ENCODE data around the gene LPIN2. TPM values are rescaled to one million over a fixed set of nuclear protein-coding genes. Genes with fewer than 3 reads are reported as not detected.

The LPIN2 gene
- total and polyA plus RNA-seq, 12 donors = 1.9 to 15.9 (median 7.6) TPM

GRCh38 chr18:2998644-2999043 is 14.3 kb downstream of the LPIN2 start:
- Histone ChIP-seq H3K36me3 (peaks cover 0 to 9% (median 0%) of the 10 kb centered on the region in 9 donors), H3K4me3 (no peak overlapping the region), H3K27ac (peak overlapping the region; percentile 22 to 82 (median 64)), H3K9me3 (peaks cover 0 to 7% (median 0%) of the 10 kb centered on the region in 11 donors), H3K4me1 (peaks cover 2 to 46% (median 31%) of the 10 kb centered on the region in 9 donors), H3K27me3 (no peaks in the 10 kb centered on the region)
- DNase-seq (no peak), ATAC-seq (no peak)
- no peak for TF ChIP-seq CTCF (IDR thresholded peaks at IDR 0.05)
- WGBS, 2 donors = 45 to 52% methylated on average over 3 of the region's 3 CpGs
- intact Hi-C loops (cut with DNase I) = loop anchor here in 1 of 10 donors (5.0 kb wide), 1 partner anchor 66 kb away; no protein-coding TSS in a partner anchor

- DNase-seq = no peak
- Histone ChIP-seq H3K9me3 (peaks cover 0 to 7% (median 0%) of the 10 kb centered on the region in 11 donors), H3K36me3 (peaks cover 0 to 4% (median 0%) of the 10 kb centered on the region in 9 donors), H3K4me1 (peaks cover 2 to 51% (median 31%) of the 10 kb centered on the region in 9 donors), H3K27ac (peak overlapping the region; percentile 22 to 82 (median 64)), H3K27me3 (no peaks in the 10 kb centered on the region), H3K4me3 (no peak overlapping the region)
- ATAC-seq = peak; percentile 23 to 73 (median 61)
- no peak for TF ChIP-seq CTCF (IDR thresholded peaks at IDR 0.05)
- 28 to 35% methylated on average over 4 of the region's 4 CpGs for WGBS, 2 donors
- intact Hi-C loops (cut with DNase I) = loop anchor here in 1 of 10 donors (5.0 kb wide), 1 partner anchor 66 kb away; no protein-coding TSS in a partner anchor
Observed at GRCh38 chr18:2997846-2998564, 14.9 kb downstream of the LPIN2 start.

GRCh38 chr18:2997429-2997828 is 15.5 kb downstream of the LPIN2 start:
- Histone ChIP-seq H3K27me3 (no peaks in the 10 kb centered on the region), H3K9me3 (peaks cover 0 to 7% (median 0%) of the 10 kb centered on the region in 11 donors), H3K4me1 (peaks cover 2 to 52% (median 31%) of the 10 kb centered on the region in 9 donors), H3K27ac (peak overlapping the region; percentile 22 to 82 (median 64)), H3K36me3 (peaks cover 0 to 4% (median 0%) of the 10 kb centered on the region in 9 donors), H3K4me3 (no peak overlapping the region)
- DNase-seq = no peak
- no peak for TF ChIP-seq CTCF (IDR thresholded peaks at IDR 0.05)
- ATAC-seq = no peak
- intact Hi-C loops (cut with DNase I) = loop anchor here in 1 of 10 donors (5.0 kb wide), 1 partner anchor 65 kb away; no protein-coding TSS in a partner anchor

GRCh38 chr18:2994603-2995432 is 18.1 kb downstream of the LPIN2 start:
- WGBS, 2 donors = 41 to 49% methylated on average over 6 of the region's 6 CpGs
- Histone ChIP-seq H3K27me3 (no peaks in the 10 kb centered on the region), H3K4me1 (peaks cover 2 to 52% (median 31%) of the 10 kb centered on the region in 9 donors), H3K27ac (peak overlapping the region in 1 of 10 donors; percentile 24), H3K9me3 (no peaks in the 10 kb centered on the region), H3K36me3 (no peaks in the 10 kb centered on the region), H3K4me3 (no peak overlapping the region)
- DNase-seq = peak in 1 of 2 donors; percentile 39
- peak; percentile 32 to 87 (median 66) for ATAC-seq
- intact Hi-C loops (cut with DNase I) = loop anchor here in 2 of 10 donors (2.0 to 5.0 kb wide), 2 partner anchors 63 to 68 kb away; no protein-coding TSS in a partner anchor
- peak; percentile 23 to 61 (median 42) for TF ChIP-seq CTCF (IDR thresholded peaks at IDR 0.05)
